Mammary epithelial cell (primary cell): ENCODE measurements around the gene KRTAP5-10.
"Not testable (repeated sequence)": the region's sequence is repeated elsewhere in the genome, so short reads cannot be mapped to it uniquely, and the experiment has no call there.

Experiments used
- CTCF ChIP-seq, 2 donors: IDR thresholded peaks in 1 of 2; conservative IDR thresholded peaks in 1 of 2; 2 replicates each; pipeline ENCODE4 v1.5.1; 2011 to 2012; ENCODE audit warnings: inconsistent platforms in 2 of 2, low read length in 2 of 2, mild to moderate bottlenecking in 2 of 2, control low read depth in 1 of 2, low read depth in 1 of 2; ENCODE audit not compliant: insufficient read depth in 1 of 2; ENCODE audit errors: extremely low read depth in 1 of 2
- EZH2 ChIP-seq: IDR thresholded peaks from 2 replicates; pipeline ENCODE4 v1.6.1; 2012; ENCODE audit warnings: low read length, inconsistent platforms, borderline replicate concordance

- TF ChIP-seq EZH2; CTCF (conservative IDR thresholded peaks at IDR 0.05 in 1 of 2, IDR thresholded peaks at IDR 0.05 in 1 of 2; ENCODE audit: extremely low read depth in 1 of 2, insufficient read depth in 1 of 2, low read depth in 1 of 2, low read length in 2 of 2): not testable (repeated sequence)
Observed at GRCh38 chr11:71611218-71611910, 46.0 kb downstream of the KRTAP5-10 start.
